CD14-positive monocyte (primary cell): ENCODE measurements around the gene TEX44. TPM values are rescaled to one million over a fixed set of nuclear protein-coding genes. Genes with fewer than 3 reads are reported as not detected.

ENCODE experiments used
- DNase-seq, 3 donors: peaks; one replicate each; pipeline ENCODE4 v3.0.0-alpha.2; 2011 to 2022
- H2AFZ ChIP-seq: 2 replicates; pipeline ENCODE4 v1.6.0; 2012; ENCODE audit warnings: mild to moderate bottlenecking, low read depth, low read length, inconsistent platforms; ENCODE audit not compliant: insufficient read depth, poor library complexity, severe bottlenecking
- H3K27ac ChIP-seq, 2 donors: 1 replicate in 1 of 2; 2 replicates in 1 of 2; pipeline ENCODE4 v1.5.1; 2012 to 2013; ENCODE audit warnings: low read length in 2 of 2, control low read depth in 1 of 2, inconsistent platforms in 1 of 2, low read depth in 1 of 2, mild to moderate bottlenecking in 1 of 2
- H3K27me3 ChIP-seq, 2 donors: one replicate each; pipeline versions ENCODE4 v1.6.0 to v1.6.1; 2011 to 2013; ENCODE audit warnings: low read length in 2 of 2; ENCODE audit not compliant: control insufficient read depth in 2 of 2, insufficient read depth in 2 of 2
- H3K36me3 ChIP-seq, 2 donors: replicated peaks in 1 of 2; 1 replicate in 1 of 2; 2 replicates in 1 of 2; pipeline versions ENCODE4 v1.5.1 to v1.6.1; 2012 to 2013; ENCODE audit warnings: low read length in 2 of 2, control low read depth in 1 of 2, inconsistent platforms in 1 of 2, mild to moderate bottlenecking in 1 of 2; ENCODE audit not compliant: insufficient read depth in 2 of 2, control insufficient read depth in 1 of 2
- H3K4me1 ChIP-seq, 2 donors: 1 replicate in 1 of 2; 2 replicates in 1 of 2; pipeline versions ENCODE4 v1.5.1 to v1.6.1; 2012 to 2013; ENCODE audit warnings: low read length in 2 of 2, control low read depth in 1 of 2, inconsistent platforms in 1 of 2, mild to moderate bottlenecking in 1 of 2, moderate library complexity in 1 of 2; ENCODE audit not compliant: insufficient read depth in 2 of 2, control insufficient read depth in 1 of 2
- H3K4me2 ChIP-seq: replicated peaks from 2 replicates; pipeline ENCODE3; 2012; ENCODE audit warnings: low read length, moderate library complexity, mild to moderate bottlenecking; ENCODE audit not compliant: poor library complexity, severe bottlenecking; ENCODE audit errors: extremely low read depth
- H3K4me3 ChIP-seq, 3 experiments: fragments of 200-600 bp in 1 of 3; sonication (generic) in 1 of 3; replicated peaks in 1 of 3; 1 replicate in 2 of 3; 2 replicates in 1 of 3; pipeline ENCODE4 v1.5.1; 2011 to 2013; ENCODE audit warnings: low read length in 3 of 3, mild to moderate bottlenecking in 3 of 3, control low read depth in 2 of 3, low read depth in 2 of 3, inconsistent platforms in 1 of 3, moderate library complexity in 1 of 3
- H3K79me2 ChIP-seq: 2 replicates; pipeline ENCODE4 v1.6.0; 2012; ENCODE audit warnings: mild to moderate bottlenecking, control low read depth, inconsistent platforms, low read length, moderate library complexity; ENCODE audit not compliant: insufficient read depth
- H3K9ac ChIP-seq: 2 replicates; pipeline ENCODE4 v1.6.0; 2017; ENCODE audit warnings: low read length, mild to moderate bottlenecking; ENCODE audit not compliant: insufficient read depth, poor library complexity, severe bottlenecking
- H3K9me3 ChIP-seq, 2 donors: replicated peaks in 1 of 2; 1 replicate in 1 of 2; 2 replicates in 1 of 2; pipeline versions ENCODE4 v1.5.1 to v1.6.1; 2012 to 2013; ENCODE audit warnings: low read length in 2 of 2, control low read depth in 1 of 2; ENCODE audit not compliant: control insufficient read depth in 1 of 2, insufficient read depth in 1 of 2
- H4K20me1 ChIP-seq: 2 replicates; pipeline ENCODE4 v1.6.0; 2012; ENCODE audit warnings: mild to moderate bottlenecking, low read length, control low read depth, moderate library complexity; ENCODE audit not compliant: insufficient read depth
- H3K27ac Mint-ChIP-seq, 7 donors: one replicate each; pipeline ENCODE4 v1.8.0; 2020; ENCODE audit warnings: mild to moderate bottlenecking in 7 of 7, mixed read lengths in 7 of 7, moderate library complexity in 6 of 7, inconsistent platforms in 2 of 7
- H3K27me3 Mint-ChIP-seq, 3 donors: one replicate each; pipeline ENCODE4 v1.8.0; 2021 to 2022; ENCODE audit warnings: low read depth in 3 of 3, mild to moderate bottlenecking in 3 of 3, mixed read lengths in 3 of 3, moderate library complexity in 3 of 3, inconsistent platforms in 1 of 3
- H3K36me3 Mint-ChIP-seq, 2 donors: one replicate each; pipeline ENCODE4 v1.8.0; 2020; ENCODE audit warnings: mixed read lengths in 2 of 2, inconsistent platforms in 1 of 2, mild to moderate bottlenecking in 1 of 2
- H3K4me1 Mint-ChIP-seq: one replicate; pipeline ENCODE4 v1.8.0; 2020; ENCODE audit warnings: mild to moderate bottlenecking, mixed read lengths
- H3K4me3 Mint-ChIP-seq, 2 donors: one replicate each; pipeline ENCODE4 v1.8.0; 2020; ENCODE audit warnings: mild to moderate bottlenecking in 2 of 2, mixed read lengths in 2 of 2, moderate library complexity in 1 of 2
- H3K9me3 Mint-ChIP-seq, 7 donors: one replicate each; pipeline ENCODE4 v1.8.0; 2020 to 2022; ENCODE audit warnings: mixed read lengths in 7 of 7, mild to moderate bottlenecking in 6 of 7, moderate library complexity in 6 of 7, inconsistent platforms in 2 of 7
- CTCF ChIP-seq: fragments of 200-600 bp; IDR thresholded peaks from one replicate; pipeline ENCODE4 v1.8.0; 2022; ENCODE audit warnings: antibody characterized with exemption, mild to moderate bottlenecking
- WGBS: methylation state at CpG from one replicate; pipeline ENCODE4 v1.1.5; 2013; ENCODE audit warnings: missing lambda C conversion rate; ENCODE audit not compliant: insufficient coverage; 5-methylcytosine and 5-hydroxymethylcytosine counted together
- intact Hi-C, 2 donors: fragments of 100-400 bp; cut with micrococcal nuclease; formaldehyde crosslinking; loops; one replicate each; pipeline versions ENCODE4 v1.15.0 to v1.15.1; 2023
- polyA plus RNA-seq, 3 donors: library from polyadenylated mRNA; depleted of rRNA in 1 of 3; unstranded in 2 of 3; stranded (reverse) in 1 of 3; fragments of 300-500 nt in 2 of 3; fragments of >200 nt in 1 of 3; fragmentation: Illumina TruSeq in 2 of 3; gene quantifications; 1 replicate in 2 of 3; 2 replicates in 1 of 3; pipeline ENCODE4 v1.2.3, GENCODE V29; 2012 to 2021

The TEX44 gene
- polyA plus RNA-seq, 3 donors = not detected

- no peaks in the 10 kb centered on the region for H4K20me1 ChIP-seq
- no peak for DNase-seq
- H3K27me3 ChIP-seq = peaks cover 2 to 26% of the 10 kb centered on the region in 2 donors
- Mint-ChIP-seq H3K36me3 (no peaks in the 10 kb centered on the region), H3K27me3 (peaks cover 22 to 37% (median 31%) of the 10 kb centered on the region in 3 donors), H3K9me3 (peaks cover 0 to 10% (median 0%) of the 10 kb centered on the region in 7 donors), H3K27ac (no peak overlapping the region), H3K4me3 (peak overlapping the region; percentile 78 to 88), H3K4me1 (peaks cover 55% of the 10 kb centered on the region)
- 12% methylated on average over 29 of the region's 31 CpGs for WGBS
- intact Hi-C loops = loop anchor here in 1 of 2 donors (10.0 kb wide), 1 partner anchor 170 kb away; the partner anchor contains the start of genes COPS7B and PDE6D
- H3K9me3 ChIP-seq = no peaks in the 10 kb centered on the region
- H3K36me3 ChIP-seq = no peaks in the 10 kb centered on the region
- H3K4me2 ChIP-seq = peak overlapping the region; percentile 91
- H3K4me3 ChIP-seq = peak overlapping the region; percentile 21 to 76 (median 30)
- no peaks in the 10 kb centered on the region for H3K79me2 ChIP-seq
- peak overlapping the region; percentile 61 for H3K9ac ChIP-seq
- H3K27ac ChIP-seq = no peak overlapping the region
- peaks cover 42 to 49% of the 10 kb centered on the region in 2 donors for H3K4me1 ChIP-seq
- TF ChIP-seq CTCF = no peak
- H2AFZ ChIP-seq = peak overlapping the region; percentile 87
These were observed 22.5 kb downstream of the TEX44 start for GRCh38 chr2:231615058-231615671.

GRCh38 chr2:231616296-231616695 is 23.6 kb downstream of the TEX44 start:
- Histone ChIP-seq H3K27me3 (peaks cover 2 to 26% of the 10 kb centered on the region in 2 donors), H2AFZ (no peak overlapping the region), H3K4me2 (no peak overlapping the region), H3K36me3 (no peaks in the 10 kb centered on the region), H3K79me2 (no peaks in the 10 kb centered on the region), H3K27ac (no peak overlapping the region), H3K4me1 (peaks cover 39 to 41% of the 10 kb centered on the region in 2 donors), H3K9ac (no peak overlapping the region), H3K4me3 (no peak overlapping the region), H3K9me3 (no peaks in the 10 kb centered on the region), H4K20me1 (no peaks in the 10 kb centered on the region)
- H3K9me3 Mint-ChIP-seq = peaks cover 0 to 10% (median 0%) of the 10 kb centered on the region in 7 donors
- intact Hi-C loops = loop anchor here in 1 of 2 donors (10.0 kb wide), 1 partner anchor 169 kb away; the partner anchor contains the start of genes COPS7B and PDE6D
- peak overlapping the region in 1 of 2 donors; percentile 15 for H3K4me3 Mint-ChIP-seq
- peaks cover 47% of the 10 kb centered on the region for H3K4me1 Mint-ChIP-seq
- 60% methylated on average over 2 of the region's 4 CpGs for WGBS
- TF ChIP-seq CTCF = no peak
- H3K36me3 Mint-ChIP-seq = no peaks in the 10 kb centered on the region
- no peak overlapping the region for H3K27ac Mint-ChIP-seq
- no peak for DNase-seq
- H3K27me3 Mint-ChIP-seq = peaks cover 22 to 37% (median 31%) of the 10 kb centered on the region in 3 donors
